HG03103 (cell line): ENCODE results near the gene HERPUD2.
"Not testable (repeated sequence)": the region's sequence is repeated elsewhere in the genome, so short reads cannot be mapped to it uniquely, and the experiment has no call there.

Source experiments
- ATAC-seq: cut with Tn5 transposase; IDR thresholded peaks from one replicate; pipeline ENCODE4 v1.9.1; 2021; ENCODE audit warnings: low read depth; ENCODE audit not compliant: unreplicated experiment

The HERPUD2 gene

DNA sequence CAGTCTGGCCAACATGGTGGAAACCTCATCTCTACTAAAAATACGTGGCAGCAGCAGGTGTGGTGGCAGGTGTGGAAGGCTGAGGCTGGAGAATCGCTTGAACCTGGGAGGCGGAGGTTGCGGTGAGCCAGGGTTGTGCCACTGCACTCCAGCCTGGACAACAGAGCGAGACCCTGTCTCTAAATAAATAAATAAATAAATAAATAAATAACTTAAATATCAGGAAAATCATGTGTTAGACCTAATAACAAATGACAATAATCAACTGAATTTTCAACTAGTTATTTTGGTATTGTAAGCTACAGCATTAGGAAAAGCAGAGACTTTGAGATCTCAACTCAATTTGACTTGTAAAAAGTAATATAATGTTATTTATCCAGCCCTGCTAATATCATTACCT is 9.2 kb downstream of the HERPUD2 start:
- no peak for ATAC-seq

GRCh38 chr7:35681231-35682029 is 13.5 kb downstream of the HERPUD2 start:
- ATAC-seq, result no peak

DNA sequence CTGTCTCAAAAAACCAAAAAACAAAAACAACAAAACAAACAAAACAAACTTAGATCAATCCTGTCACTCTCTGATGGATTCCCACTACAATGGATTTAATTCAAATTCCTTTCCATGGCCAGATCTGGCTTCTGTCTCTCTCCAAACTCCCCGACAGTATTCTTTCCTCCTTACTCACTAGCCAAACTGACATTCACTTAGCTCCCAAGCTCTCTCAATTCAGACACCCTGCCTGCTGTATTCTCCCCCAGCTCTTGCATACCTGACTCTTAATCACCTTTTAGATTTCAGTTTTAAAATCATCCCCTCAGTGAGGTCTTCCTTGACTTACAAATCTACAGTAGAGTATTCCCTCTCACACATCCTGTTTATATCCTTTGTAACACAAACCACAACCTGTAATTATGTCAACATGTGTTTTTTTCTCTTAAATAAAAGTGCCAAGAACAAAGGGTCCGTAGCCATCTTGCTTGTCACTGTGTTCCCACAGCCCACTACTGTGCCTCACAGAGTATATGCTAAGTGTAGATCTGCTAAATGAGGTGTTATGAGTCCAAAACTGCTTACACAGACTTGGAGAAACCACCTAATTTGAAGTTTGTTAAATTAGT is 14.4 kb downstream of the HERPUD2 start:
- ATAC-seq, result no peak

- ATAC-seq, result no peak
Observed at GRCh38 chr7:35677582-35678356, 17.2 kb downstream of the HERPUD2 start.

DNA sequence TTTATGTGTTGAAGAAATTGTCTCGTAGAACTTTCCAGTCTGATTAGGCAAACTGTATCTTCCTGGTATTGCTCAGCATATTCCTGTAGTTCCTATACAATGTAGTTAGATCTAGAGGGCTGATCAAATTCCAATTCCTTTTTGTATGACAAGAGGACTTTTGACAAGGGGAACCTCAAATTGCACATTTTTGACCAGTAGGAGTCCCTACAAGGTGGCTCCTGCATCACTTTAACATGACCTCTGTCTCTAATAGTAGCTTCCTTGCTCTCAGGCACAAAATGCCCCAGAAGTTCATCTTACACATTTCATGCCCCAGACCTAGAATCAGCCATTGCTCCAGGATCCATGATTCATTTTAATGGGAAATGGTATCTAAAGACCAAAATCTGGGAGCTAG is 18.7 kb downstream of the HERPUD2 start:
- ATAC-seq, result no peak

DNA sequence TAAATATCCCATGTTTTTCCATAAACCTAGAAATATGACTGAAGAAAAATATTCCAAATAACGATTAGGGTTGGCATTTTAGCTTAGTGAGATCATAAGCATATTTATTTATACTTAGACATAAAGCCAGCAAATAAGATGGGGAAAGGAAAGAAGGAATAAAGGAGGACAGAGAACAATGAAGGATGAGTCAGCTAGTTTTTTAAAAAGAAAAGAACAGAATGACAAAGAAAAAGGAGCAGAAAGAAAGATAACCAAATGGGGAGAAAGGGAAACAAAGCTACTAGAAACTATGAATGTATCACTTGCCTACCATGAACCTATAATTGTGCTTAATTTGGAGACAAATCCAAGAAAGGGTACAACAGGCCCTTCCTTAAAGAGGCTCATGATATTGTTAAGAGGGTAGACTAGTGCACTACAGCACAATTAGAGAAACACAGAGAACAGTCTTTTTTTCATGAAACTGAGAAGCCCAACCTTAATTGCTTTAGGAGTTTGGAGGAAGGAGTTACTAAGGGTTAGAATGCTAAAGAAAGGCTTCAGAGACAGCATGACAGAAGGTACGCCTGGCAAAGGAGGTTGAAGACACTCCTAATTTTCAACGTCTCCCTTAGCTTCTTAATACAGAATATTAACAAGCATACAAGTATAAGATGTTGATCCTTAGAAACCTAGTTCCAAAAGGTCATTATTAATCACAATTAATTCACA is 23.9 kb downstream of the HERPUD2 start:
- no peak for ATAC-seq

- not testable (repeated sequence) for ATAC-seq
Observed at GRCh38 chr7:35660411-35660810, 34.5 kb downstream of the HERPUD2 start.

DNA sequence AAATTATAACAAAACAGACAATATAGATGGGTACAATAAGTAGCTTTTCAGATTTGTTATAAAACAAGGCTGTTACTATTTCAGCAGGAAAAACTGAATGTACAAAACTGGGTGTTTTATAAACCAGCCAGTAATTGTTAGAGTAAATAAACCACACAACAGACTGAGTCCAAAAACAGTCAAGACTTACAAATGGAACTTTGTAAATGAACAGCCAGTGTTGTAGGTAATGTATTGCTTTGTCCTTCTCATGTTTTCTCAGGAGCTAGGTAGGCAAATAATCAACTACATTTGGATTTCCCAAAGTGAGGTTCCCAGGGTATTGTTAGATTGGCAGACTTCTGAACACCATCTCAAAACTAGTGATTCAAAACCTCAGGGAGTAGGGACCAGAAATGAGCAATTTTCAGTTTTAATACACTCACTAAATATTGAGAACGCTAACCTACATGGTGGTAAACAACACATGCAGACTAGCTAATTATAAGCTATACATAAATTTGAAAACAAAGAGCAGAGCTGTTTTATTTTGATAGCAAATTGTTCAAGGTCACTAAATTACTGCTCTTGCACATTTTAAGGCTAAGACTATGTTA is 36.2 kb downstream of the HERPUD2 start:
- ATAC-seq, result no peak

GRCh38 chr7:35657125-35657524 is 37.8 kb downstream of the HERPUD2 start:
- no peak for ATAC-seq

- not testable (repeated sequence) for ATAC-seq
Observed at GRCh38 chr7:35654558-35654957, 40.4 kb downstream of the HERPUD2 start.

- no peak for ATAC-seq
Observed at GRCh38 chr7:35652124-35652523, 42.8 kb downstream of the HERPUD2 start.

DNA sequence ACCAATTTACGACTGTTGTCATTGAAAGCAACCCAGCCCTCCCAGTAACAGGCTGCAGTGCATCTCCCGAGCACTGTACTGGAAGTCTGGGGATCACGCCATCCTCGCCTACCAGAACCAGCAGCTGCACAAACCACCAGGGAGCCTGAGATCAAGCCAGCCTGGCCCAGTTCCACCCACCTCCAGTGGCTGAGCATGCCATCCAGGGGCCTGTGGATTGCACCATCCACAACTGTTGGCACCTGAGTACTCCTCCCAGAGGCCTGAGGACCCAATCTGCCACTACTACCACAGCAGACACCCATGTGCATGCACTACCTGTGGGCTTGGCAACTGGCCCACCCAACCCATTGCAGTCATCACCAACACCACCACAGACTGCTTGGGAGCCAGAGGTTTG is 44.2 kb downstream of the HERPUD2 start:
- ATAC-seq, result no peak

- no peak for ATAC-seq
Observed at GRCh38 chr7:35649711-35650110, 45.2 kb downstream of the HERPUD2 start.

GRCh38 chr7:35648367-35648766 is 46.6 kb downstream of the HERPUD2 start:
- no peak for ATAC-seq

GRCh38 chr7:35647171-35647574 is 47.8 kb downstream of the HERPUD2 start:
- no peak for ATAC-seq

DNA sequence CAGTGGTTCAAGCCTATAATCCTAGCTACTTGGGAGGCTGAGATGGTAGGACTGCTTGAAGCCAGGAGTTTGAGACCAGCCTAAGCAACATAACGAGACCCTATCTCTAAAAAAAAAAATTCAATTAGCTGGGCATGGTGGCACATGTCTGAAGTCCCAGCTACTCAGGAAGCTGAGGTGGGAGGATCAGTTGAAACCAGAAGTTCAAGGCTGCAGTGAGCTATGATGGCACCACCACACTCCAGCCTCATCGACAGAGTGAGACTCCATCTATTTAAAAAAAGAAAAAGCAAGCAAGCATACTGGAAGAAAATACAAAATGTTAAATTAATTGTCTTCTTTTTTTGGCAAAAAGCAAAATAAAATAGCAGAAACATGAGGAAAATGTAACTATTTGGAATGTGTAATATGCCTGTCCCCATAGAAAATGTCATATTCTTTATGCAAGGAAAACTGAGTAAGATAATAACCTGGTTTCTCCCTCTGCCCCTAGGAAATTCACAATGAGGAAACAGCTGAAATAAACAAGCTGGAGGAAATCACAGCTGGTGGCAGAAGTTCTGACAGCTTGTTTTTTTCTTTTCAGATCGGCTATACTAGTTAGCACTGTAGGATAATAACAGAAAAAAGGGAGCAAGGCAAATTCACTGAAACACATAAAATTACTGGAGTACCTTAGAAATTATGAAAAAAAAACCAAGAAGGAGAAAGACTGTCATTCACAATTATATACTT is 48.5 kb downstream of the HERPUD2 start:
- ATAC-seq, result no peak

- no peak for ATAC-seq
Observed at GRCh38 chr7:35645691-35646090, 49.2 kb downstream of the HERPUD2 start.

DNA sequence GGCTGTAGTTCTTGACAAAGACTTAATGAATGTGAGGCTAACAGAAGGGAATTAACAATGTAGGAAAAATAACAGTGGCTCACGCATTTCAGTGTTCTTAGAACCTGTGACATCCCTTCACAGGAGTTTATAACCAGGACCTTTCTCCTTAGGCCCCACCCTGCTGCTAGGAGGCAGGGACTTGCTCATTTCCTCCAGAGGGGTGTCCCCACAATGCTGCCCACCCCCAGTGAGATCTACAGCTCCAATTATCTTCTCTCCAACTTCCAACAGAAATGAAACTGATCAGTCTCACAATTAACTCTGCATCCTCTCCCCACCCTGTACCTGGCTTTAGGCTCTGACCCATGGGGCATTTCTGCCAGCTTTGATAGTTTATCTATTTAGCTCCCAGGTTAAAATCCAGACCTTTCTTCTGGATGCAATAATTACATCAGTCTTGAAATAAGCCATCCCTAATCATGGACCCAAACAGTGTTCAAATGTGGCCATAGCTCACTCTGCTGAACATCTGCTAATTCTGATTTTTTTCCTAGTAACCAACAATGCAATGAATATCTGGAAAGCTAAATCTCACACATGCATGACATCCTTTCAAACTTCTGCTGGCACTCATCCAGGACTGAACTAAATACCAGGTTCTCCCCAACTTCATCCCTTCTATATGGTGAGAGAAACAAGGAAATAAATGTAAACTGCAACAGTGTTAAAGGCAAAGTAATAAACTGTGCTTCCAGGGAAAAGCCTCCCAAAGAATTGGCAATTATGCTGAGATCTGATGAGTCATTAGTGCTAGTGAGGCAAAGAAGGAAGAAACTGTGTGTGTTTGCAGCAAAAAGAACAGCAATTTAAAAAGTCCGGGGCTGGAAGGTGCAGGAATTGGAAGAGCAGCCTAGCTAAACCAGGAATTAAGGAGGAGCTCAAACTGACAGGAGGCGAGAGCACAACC is 64.6 kb downstream of the HERPUD2 start:
- ATAC-seq, result no peak
